GM12801 (cell line): ENCODE results near the gene SLC43A2.

ENCODE experiments used
- CTCF ChIP-seq: IDR thresholded peaks from one replicate; pipeline ENCODE4 v1.5.1; 2011; ENCODE audit warnings: control low read depth; ENCODE audit not compliant: insufficient read length; ENCODE audit errors: extremely low read depth

SLC43A2 gene

GRCh38 chr17:1541367-1541904 lies 87.2 kb downstream of the SLC43A2 start:
- no peak for TF ChIP-seq CTCF

GRCh38 chr17:1539811-1540210 lies 88.8 kb downstream of the SLC43A2 start:
- TF ChIP-seq CTCF: no peak

- no peak for TF ChIP-seq CTCF
Measured at GRCh38 chr17:1535737-1536136, 92.9 kb downstream of the SLC43A2 start.

- no peak for TF ChIP-seq CTCF
Measured at GRCh38 chr17:1533661-1534325, 94.8 kb downstream of the SLC43A2 start.

GRCh38 chr17:1532836-1533602 lies 95.6 kb downstream of the SLC43A2 start:
- no peak for TF ChIP-seq CTCF

- no peak for TF ChIP-seq CTCF
Measured at GRCh38 chr17:1529863-1530262, 98.8 kb downstream of the SLC43A2 start.

- no peak for TF ChIP-seq CTCF
Measured at GRCh38 chr17:1522626-1523025, 106.0 kb downstream of the SLC43A2 start.
